Endometrial microvascular endothelial cells (primary cell): ENCODE results near the gene OSBPL3. TPM values are rescaled to one million over a fixed set of nuclear protein-coding genes. Genes with fewer than 3 reads are reported as not detected.

ENCODE experiments used
- in situ Hi-C: cut with HindIII; loops from 2 replicates; pipeline ENCODE4 v1.10.0; 2017; ENCODE audit warnings: low sequenced_read_pairs, low pct_unique_long_range_greater_than_20kb; ENCODE audit errors: inconsistent ontology term
- total RNA-seq: library from RNA; depleted of rRNA; stranded (reverse); fragments of >200 nt; gene quantifications from one replicate; pipeline ENCODE4 v1.2.3, GENCODE V29; 2015; ENCODE audit errors: inconsistent ontology term

OSBPL3 gene
- total RNA-seq, 1 donor from 2014 or later: 20.3 TPM

DNA sequence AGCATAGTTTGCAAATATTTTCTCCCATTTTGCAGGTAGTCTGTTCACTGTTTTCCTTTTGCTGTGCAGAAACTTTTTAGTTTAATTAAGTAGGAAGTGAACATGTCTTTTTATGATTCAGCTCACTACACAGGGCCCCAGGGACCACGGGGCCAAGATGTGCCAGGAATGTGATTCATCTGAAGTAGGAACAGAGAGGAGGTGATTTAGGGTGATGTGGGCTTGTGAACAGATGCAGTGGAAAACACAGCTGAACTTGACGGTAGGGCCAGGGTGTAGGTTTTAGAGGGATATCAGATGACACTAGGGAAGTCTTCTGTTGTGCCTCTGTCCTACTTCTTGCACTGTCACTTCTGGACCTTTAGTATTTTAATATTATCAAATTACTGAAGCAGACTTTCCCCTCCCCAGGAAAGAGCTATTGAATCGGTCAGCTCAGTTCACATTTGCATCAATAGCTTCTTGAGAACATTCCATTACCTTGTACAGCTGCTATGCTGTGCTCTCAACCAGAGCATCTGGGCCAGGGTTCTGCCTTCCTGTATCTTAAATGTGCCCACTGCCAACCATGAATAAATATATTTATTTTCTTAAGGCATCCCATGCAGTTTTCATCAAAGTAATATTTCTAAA, 96.9 kb downstream of the OSBPL3 start:
- in situ Hi-C loops: no loop called here

DNA sequence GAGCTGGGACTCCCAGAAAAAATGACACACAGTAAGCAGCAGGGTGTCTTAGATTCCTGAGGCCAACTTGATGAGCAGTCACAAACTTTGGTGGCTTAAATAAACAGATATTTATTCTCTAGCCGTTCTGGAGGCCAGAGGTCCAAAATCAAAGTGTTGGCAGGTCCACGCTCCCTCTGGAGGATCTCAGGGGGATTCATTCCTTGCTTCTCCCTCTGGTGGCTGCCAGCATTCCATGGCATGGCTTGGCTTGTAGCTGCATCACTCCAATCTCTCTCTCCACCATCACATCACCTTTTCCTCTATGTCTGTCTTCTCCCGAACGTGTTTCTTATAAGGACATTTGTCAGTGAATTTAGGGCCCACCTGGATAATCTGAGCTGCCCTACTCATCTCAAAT, 98.4 kb downstream of the OSBPL3 start:
- in situ Hi-C loops: no loop called here

DNA sequence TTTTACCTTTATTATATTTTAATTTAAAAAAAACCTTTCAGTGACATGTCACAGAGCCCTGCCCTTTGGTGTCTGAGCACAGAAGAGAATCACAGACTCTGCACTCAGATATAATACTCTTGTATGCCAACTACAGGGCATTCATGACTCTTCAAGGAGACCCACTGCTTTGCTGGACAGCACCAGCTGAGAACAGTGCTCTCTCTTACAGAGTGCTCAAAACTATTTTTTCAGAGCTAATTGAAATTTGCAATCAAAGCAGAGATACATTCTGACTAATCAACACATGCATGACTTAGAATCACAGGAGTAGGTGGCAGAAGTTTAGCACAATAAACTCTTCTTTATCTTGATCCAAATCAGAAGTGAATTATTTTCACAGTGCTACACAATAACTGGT, 99.1 kb downstream of the OSBPL3 start:
- in situ Hi-C loops: no loop called here

DNA sequence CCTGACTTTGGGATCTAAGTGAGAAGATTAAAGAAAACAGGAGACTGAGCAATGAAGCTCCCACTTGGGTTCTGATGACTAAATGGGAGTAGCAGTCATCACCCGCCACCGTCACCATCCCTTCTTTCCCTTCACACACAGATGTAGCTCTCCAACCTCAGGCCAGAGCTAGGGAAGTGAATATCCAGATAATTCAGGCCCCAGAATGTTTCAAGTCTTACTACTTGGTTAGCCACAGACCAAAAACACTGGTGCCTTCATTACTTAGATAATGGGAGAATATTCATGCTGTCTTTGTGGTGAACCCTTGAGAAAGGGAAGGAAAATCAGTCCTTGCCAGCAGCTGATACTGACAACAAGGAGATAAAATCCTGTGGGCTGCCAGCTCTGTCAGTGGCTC, 100.7 kb downstream of the OSBPL3 start:
- in situ Hi-C loops: no loop called here

DNA sequence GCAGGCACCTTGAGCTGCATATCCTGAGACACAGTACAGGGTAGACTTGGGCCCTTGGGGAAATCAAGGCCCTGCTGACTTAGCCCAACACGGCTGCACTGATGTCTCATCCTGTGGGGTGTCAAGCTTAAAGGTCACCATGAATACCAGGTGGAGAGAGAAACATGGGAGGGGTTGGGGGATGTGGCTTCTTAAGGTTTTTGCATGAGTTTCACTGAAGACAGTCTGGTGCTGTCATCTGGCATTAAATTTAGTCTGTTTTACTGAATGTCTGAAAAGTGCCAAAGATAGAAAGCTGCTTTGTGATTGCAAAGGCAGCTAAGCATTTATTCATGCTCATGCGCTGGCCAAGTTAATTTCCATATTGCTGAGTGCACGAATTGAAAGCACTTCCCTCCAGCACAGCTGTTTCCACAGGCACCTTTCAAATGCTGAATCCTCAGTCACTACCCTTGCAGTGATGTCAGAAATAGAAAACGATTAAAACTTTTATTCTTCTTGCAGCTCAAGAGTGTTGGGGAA, 102.1 kb downstream of the OSBPL3 start:
- in situ Hi-C loops: no loop called here

DNA sequence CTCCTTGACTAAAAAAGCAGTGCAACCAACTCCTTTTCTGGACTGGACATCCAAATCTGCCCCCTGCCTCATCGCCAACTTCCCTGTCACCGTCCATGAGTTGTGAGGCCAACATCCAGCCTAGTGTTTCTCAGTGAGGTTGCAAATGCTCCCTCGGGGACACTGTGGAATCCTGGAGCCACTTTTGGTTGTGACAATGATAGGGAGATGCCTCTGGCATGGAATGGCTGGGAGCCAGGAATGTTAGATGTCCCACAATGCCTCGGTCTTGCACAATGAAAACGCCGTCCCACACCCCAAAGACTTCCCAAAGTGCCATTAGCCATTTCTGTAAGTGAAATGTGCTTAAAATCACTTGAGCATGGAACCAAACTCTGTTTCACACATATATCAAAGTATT, 105.2 kb downstream of the OSBPL3 start:
- in situ Hi-C loops: no loop called here

DNA sequence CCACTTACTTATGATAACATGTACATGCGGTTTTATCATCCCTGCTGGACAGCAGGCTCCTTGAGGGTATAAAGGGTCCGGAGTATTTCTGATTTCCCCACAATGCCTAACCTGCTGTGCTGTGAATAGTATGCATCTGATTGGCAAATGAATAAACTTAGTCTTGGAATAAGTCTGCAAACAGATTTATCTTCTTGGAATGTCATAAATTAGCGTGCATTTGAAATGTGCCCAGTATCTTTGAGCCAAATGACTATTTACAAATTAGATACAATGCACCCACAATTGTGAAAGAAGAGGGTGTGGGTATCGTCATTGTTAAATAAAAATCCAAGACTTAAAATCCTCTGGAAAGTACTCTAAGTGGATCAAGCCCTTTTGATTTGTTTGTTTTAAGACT, 106.0 kb downstream of the OSBPL3 start:
- in situ Hi-C loops: no loop called here

DNA sequence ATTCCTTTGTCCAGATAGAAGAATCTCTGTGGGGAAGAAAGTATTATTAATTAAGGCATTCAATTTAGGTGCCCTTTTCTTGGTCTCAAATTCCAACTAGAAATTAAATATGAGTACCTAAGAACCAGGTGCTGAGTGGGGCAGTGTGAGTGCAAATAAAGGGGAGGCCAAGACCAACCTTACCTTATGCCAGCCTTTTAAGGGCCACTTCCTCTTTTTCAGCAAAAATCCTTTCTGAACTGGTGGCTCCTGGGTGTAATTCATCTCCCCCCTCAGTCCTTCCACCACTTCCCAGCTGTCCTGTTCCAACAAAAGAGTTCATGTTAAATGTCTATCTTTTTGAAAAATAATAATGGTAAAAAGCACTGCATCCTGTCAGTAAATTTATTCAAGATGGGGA, 108.2 kb downstream of the OSBPL3 start:
- in situ Hi-C loops: no loop called here

DNA sequence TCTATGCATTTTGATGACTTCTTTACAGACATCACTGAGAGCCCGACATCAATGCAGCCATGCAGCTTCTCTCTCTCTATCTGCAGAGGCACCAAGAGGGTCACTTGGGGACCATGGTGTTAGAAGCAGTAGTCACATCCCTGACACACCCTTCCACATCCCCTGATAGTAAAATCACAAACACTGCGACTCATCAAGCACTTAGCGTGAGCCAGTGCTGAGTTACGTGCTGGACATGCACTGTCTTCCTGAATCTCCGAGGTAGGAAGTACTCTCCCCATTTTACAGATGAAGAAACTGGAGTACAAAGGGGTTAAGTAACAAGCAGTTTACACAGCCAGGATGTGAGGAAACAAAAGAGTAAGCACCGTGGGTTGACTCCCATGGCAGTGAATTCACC, 109.2 kb downstream of the OSBPL3 start:
- in situ Hi-C loops: no loop called here

DNA sequence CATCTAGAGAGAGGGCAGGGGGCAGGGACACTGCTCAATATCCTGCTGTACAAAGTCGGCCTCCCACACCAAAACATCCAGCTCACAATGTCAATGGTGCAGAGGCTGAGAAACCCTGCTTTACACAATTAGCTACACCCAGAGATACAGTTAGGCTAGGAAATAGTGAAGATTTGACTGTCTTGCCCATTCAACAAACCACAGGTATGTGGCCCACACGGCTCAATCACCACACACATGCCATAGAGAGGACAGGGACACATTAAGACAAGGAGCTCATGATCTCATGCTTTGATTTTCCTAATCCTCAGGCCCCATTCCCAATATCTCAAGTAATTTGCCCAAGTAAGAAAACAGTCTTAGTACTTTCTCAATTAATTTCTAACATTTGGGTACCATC, 110.4 kb downstream of the OSBPL3 start:
- in situ Hi-C loops: no loop called here

DNA sequence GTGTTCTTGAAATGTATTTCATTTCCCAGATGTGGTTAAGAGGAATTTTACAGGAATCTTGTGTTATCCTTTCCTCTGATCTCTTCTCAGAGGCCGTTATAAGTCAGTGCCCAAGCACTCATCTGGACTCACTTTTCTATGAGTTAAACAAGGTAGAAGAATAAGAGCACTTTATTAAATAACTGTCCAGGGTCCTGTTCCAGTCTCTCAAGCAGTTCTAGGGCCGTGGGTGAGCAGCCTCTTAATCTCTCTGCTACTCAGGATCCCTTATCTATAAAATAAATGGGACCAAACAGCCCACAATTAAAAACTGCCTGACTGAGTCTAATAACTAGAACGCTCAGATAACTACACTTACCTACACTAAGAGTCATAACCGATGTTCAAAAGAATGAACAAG, 111.2 kb downstream of the OSBPL3 start:
- in situ Hi-C loops: no loop called here

DNA sequence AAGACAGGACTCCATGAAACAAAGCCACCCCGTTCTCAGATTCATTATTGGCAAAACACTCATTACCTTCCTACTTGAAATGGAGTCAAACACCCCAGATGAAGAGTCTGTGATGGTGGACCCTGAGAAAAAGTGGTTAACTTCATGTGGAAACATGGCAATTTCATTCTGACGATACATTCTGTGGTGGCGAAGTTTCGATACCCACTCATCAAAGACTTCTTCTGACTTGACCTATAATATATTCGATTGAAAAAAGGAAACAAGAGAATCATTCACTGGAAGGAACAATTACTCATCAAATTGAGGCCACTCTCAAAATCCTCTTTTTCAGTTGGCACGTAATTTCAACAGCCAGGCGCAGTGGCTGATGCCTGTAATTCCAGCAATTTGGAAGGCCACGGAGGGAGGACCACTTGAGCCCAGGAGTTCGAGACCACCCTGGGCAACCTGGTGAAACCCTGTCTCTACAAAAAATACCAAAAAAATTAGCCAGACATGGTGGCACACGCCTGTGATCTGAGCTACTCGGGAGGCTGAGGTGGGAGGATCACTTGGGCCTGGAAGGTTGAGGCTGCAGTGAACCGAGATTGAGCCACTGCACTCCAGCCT, 113.9 kb downstream of the OSBPL3 start:
- in situ Hi-C loops: no loop called here

DNA sequence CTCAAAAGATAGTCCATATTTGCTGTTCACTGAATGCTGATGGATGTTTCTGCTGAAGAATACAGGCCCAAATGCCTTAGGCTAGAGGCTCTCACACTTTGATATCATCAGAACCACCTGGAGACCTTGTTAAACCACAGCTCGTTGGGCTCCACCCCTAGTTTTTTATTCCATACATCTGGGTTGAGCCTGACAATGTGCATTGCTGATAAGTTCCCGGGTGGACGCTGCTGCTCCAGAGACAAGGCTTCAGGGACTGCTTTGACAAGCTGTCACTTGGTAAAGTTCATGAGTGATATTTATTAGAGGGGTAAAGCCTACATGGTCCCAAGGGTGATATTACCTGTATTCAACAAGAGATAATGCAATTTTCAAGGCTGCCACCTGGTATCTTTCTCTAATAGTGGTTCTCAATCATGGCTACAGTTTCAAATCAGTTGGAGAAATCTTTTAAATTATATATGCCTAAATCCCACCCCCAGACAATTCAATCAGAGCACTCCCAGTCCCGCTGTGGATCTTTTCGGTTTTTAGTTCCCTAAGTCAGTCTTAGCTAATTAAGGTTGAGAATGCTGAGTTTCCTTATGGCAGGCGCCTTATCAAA, 115.7 kb downstream of the OSBPL3 start:
- in situ Hi-C loops: no loop called here

DNA sequence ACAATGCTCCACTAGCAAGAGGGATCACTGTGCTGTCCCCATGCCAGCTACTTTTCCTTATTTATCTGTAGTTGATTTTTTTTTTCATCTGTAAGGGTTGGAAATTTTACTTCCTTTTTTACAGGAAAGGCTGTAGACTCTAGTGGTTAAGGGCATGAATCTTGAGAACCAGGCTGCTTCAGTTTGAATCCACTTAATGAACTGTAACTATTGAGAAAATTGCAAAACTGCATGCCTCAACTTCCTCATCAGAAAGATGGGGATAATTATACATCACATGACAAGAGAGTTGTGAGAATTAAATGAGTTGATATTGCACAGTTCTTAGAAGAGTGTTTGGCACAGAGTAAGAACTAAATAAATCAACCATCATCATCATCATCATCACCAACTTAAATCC, 116.4 kb downstream of the OSBPL3 start:
- in situ Hi-C loops: no loop called here

DNA sequence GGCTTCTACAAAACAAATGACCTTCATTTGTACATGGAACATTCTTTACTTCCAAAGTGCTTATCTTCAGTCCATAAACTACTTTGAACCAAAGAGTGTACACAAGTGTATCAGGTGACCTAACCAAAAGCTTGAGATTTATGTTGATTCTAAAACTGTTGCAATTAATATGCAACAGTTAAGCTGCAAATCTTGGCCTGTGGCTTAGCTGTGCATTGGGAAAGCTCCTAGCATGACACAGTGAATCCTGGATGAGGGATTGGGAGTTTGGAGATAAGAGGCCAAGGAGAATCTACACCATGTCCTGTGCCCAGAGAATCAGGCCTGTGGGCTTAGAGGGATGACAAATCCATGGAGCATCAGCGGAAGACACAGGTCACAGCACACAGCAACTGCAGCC, 117.5 kb downstream of the OSBPL3 start:
- in situ Hi-C loops: no loop called here

DNA sequence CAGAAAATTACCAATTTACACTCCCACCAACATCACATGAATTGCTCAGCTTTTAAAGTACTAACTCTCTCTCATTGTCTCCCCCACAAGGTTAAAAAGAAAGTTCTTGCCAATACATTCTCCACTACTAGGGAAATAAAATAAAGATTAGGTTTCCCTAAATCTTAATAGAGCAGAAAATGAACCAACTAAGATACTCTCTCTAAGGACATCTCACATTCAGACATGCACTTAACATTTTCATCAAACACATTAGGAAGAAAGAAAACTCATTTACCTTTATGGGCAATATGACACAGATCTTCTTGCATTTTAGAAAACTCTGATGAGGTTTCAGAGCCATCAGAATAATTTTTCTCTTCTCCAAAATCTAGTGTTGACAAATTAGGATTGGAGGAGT, 118.6 kb downstream of the OSBPL3 start:
- in situ Hi-C loops: no loop called here

DNA sequence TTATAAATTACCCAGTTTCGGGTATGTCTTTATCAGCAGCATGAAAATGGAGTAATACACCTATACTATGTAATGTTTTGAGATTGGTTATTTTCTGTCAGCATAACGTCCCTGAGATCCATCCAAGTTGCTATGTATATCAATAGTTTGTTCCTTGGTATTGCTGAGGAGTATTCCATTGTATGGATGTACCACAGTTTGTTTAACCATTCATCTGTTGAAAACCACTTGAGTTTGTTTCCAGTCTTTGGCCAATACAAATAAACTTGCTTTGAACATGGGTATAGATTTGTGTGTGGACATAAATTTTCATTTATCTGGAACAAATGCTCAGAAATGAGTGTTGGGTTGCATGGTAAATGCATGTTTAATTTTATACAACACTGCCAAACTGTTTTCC, 119.4 kb downstream of the OSBPL3 start:
- in situ Hi-C loops: no loop called here

DNA sequence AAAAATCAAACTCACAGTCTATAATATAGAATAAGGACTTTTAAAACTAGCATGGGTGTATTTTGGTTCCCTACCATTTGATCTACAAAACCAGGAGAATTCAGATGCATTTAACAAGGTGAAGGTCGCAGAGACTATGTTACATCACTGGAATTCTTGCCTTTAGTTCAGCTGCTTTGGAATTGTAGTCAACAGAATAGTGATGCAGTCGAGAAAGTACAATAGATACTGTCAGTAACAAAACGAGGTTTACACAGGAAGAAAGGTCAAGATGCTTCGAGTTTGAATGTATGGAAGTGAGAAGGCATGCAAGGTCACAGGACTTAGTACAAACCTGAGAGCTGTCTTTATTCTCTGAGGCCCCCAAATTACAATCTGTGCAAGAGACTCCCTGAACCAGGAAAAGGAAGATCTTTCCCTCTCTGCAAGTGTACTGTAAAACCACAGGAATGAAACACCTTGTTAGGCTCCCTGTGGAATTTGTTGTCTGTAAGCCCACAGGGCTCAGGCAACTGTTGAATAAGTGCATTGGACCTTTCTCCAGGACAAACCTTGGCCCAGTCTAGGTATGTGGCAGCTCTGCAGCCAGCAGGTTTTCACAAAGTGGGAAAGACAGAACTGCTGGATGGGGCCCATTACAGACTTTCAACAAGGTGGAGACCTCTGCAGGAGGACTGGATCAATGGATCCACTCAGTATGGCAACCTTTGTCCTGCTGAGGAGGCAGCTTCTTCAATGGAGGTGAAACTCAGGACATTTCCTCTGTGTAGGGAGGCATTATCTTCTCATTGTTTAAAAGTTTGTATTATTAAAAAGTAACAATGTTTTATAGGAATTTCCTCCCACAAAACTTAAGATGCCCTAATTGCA, 121.6 kb downstream of the OSBPL3 start:
- in situ Hi-C loops: no loop called here

DNA sequence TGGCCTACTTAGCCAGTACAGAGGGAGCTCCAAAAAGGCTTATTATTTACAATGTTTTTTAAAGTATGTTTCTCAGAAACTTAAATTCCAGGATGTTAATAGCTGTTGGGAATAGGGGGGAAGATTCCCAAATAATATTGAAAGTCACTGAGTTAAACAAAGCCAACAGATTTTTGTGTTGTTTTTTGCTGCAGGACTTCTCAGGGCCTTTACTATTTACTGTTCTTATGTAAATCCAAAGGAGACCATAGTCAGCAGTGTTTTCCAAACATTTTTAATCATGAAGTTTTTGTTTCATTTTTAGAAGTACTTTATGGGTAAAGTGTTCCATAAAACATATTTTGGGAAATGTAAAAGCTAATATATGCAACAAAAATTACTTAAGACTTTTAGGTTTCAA, 122.4 kb downstream of the OSBPL3 start:
- in situ Hi-C loops: no loop called here

DNA sequence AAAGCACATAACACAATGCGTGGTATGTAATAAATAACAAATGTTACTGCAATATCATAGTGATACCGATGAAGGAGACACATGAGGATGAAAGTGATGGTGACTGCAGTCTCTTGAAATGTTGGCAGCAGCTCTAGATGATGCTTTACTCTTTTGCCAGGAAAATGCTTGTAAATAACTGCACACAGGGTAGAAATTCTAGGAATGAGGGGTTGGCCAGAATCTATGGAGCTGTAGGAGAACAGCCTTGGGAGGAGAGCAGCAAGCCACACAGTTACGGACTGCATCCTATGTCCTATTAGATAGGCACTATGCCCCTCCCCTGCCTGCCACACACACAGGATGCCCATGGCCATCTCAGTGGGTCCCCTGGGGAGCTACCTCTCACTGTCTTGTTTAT, 125.1 kb downstream of the OSBPL3 start:
- in situ Hi-C loops: no loop called here
